AG10803 (cell line): Measurements from ENCODE around the gene DNAJB13.
"Not testable (repeated sequence)": the region's sequence is repeated elsewhere in the genome, so short reads cannot be mapped to it uniquely, and the experiment has no call there.

Experiments
- DNase-seq: peaks from one replicate; pipeline ENCODE4 v3.0.0; 2010; ENCODE audit warnings: low read depth
- H3K4me3 ChIP-seq: 2 replicates; pipeline ENCODE4 v1.5.1; 2011; ENCODE audit warnings: mild to moderate bottlenecking, low read length, control low read depth
- CTCF ChIP-seq: conservative IDR thresholded peaks from 2 replicates; pipeline ENCODE4 v1.5.1; 2011; ENCODE audit warnings: mild to moderate bottlenecking, low read length, control low read depth, inconsistent platforms

The DNAJB13 gene

DNA sequence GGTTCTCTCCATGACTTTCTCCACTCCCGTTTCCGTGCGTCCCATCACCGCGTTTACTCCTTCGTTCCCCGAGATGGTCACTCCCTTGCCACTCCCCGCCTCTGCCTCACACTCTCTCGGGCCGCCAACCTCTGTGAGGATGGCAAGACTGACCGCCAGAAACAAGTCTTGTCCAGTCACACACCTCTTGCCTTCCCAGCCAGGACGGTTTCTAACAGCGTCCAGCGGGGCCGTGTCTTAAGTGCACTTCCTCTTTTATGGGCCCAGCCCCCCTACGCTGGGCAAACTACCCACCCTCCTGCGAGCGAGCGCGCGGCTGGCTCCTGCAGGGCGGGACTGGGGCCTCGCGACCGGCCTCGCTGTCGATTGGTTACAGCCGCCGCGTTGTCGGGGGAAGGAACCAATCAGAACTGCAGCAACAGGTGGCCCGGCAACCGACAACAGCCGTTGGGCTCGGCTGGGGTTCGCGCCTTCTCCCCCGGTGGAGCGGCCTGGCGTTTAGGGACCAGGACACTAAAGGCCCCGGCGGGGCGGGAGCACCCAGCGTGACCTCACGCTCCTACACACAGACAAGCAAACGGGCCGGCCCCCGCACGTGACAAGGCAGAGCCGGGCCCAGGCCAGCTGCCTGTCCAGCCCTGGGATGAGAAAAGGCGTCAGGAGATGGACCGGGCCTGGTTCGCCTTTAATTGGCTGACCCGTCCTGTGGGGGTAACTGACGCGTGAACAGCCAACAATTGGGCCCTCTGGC, 32.3 kb downstream of the DNAJB13 start:
- peak; percentile 77 for DNase-seq
- no peak for TF ChIP-seq CTCF

GRCh38 chr11:73983741-73984538, 33.1 kb downstream of the DNAJB13 start:
- no peak for TF ChIP-seq CTCF
- H3K4me3 ChIP-seq = peak overlapping the region; percentile 83
- DNase-seq = no peak

More for the DNA sequence above, 32.3 kb downstream of the DNAJB13 start:
- peak overlapping the region; percentile 83 for H3K4me3 ChIP-seq

DNA sequence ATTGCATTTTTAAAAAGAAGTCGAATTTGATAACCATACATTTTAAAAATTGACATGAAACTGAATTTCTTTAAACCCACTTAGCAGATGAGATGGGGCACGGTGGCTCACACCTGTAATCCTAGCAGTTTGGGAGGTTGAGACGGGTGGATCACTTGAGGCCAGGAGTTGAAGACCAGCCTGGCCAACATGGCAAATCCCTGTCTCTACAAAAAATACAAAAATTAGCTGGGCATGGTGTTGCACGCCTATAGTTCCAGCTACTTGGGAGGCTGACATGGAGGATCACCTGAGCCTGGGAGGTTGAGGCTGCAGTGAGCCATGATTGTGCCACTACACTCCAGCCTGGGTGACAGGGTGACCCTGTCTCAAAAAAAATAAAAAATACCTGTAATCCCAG, 34.8 kb downstream of the DNAJB13 start:
- H3K4me3 ChIP-seq, DNase-seq: not testable (repeated sequence)

- no peak for TF ChIP-seq CTCF
- no peak overlapping the region for H3K4me3 ChIP-seq
- DNase-seq = no peak
These were observed 37.4 kb downstream of the DNAJB13 start for GRCh38 chr11:73988227-73988626.

GRCh38 chr11:73989156-73989555, 38.3 kb downstream of the DNAJB13 start:
- no peak for DNase-seq
- no peak for TF ChIP-seq CTCF
- H3K4me3 ChIP-seq = no peak overlapping the region

DNA sequence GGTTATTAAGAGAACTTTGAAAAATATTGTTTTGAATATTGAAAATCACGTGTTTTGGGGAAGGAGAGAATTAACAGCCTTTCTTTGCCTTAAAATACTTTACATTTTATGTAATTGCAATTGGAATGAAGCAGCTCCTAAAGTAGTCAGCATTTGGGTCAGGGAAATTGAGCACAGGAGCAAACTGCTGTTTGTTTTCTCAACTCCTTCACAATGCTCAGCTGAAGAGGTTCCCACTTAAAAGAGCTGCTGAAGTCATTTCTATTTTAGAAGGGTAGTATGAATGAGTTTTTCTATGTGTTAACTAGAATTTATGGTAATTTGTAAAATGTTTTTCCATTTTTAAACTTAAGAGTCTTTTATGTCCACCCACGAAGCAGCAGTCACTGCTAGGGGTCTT, 39.9 kb downstream of the DNAJB13 start:
- DNase-seq = no peak
- TF ChIP-seq CTCF = no peak
- no peak overlapping the region for H3K4me3 ChIP-seq

GRCh38 chr11:73991471-73992006, 40.7 kb downstream of the DNAJB13 start:
- no peak for DNase-seq
- TF ChIP-seq CTCF = no peak
- H3K4me3 ChIP-seq = no peak overlapping the region
